H1 (cell line): ENCODE results near the gene MMP28. TPM values are rescaled to one million over a fixed set of nuclear protein-coding genes. Genes with fewer than 3 reads are reported as not detected.
A peak's percentile ranks its signal among the peaks of the same experiment; 100 is the strongest.

Experiments
- BCL11A ChIP-seq, 2 experiments: IDR thresholded peaks; one replicate each; pipeline ENCODE4 v1.6.1; 2011; ENCODE audit warnings: low read depth in 2 of 2, low read length in 2 of 2, mild to moderate bottlenecking in 2 of 2
- CREB1 ChIP-seq: IDR thresholded peaks from 2 replicates; pipeline ENCODE4 v1.6.1; 2012; ENCODE audit warnings: inconsistent platforms
- EP300 ChIP-seq, 2 experiments: IDR thresholded peaks; 1 replicate in 1 of 2; 2 replicates in 1 of 2; pipeline ENCODE4 v1.6.1; 2011 to 2012; ENCODE audit warnings: low read depth in 2 of 2, low read length in 2 of 2, mild to moderate bottlenecking in 2 of 2, borderline replicate concordance in 1 of 2, inconsistent platforms in 1 of 2, moderate library complexity in 1 of 2
- RAD21 ChIP-seq, 2 experiments: IDR thresholded peaks in 1 of 2; conservative IDR thresholded peaks in 1 of 2; 2 replicates each; pipeline ENCODE4 v1.6.1; 2011; ENCODE audit warnings: low read depth in 2 of 2, low read length in 2 of 2, improper control_type of control experiment in 1 of 2, inconsistent platforms in 1 of 2, mild to moderate bottlenecking in 1 of 2, moderate library complexity in 1 of 2
- SAP30 ChIP-seq: fragments of 300-600 bp; sonication (generic); IDR thresholded peaks from 2 replicates; pipeline ENCODE4 v1.7.1; 2012; ENCODE audit warnings: low read length, moderate library complexity, mild to moderate bottlenecking, inconsistent platforms; ENCODE audit not compliant: insufficient read depth, insufficient replicate concordance
- SRF ChIP-seq: IDR thresholded peaks from 2 replicates; pipeline ENCODE4 v1.6.1; 2011; ENCODE audit warnings: mild to moderate bottlenecking, low read depth, low read length, moderate library complexity
- YY1 ChIP-seq: IDR thresholded peaks from 2 replicates; pipeline ENCODE4 v1.6.1; 2011; ENCODE audit warnings: low read depth, mild to moderate bottlenecking, low read length
- ZNF274 ChIP-seq: IDR thresholded peaks from 2 replicates; pipeline ENCODE4 v1.7.0; 2012; ENCODE audit warnings: low read length, borderline replicate concordance; ENCODE audit errors: extremely low read depth
- polyA plus RNA-seq, 7 experiments: library from polyadenylated mRNA; depleted of rRNA in 3 of 7; stranded (reverse) in 5 of 7; unstranded in 2 of 7; fragments of >200 nt in 5 of 7; fragments of 200-250 nt in 2 of 7; gene quantifications; 1 replicate in 5 of 7; 2 replicates in 1 of 7; 4 replicates in 1 of 7; pipeline versions ENCODE4 v1.2.1 to v1.2.3, GENCODE V29; 2011 to 2013; ENCODE audit warnings: missing spikeins in 2 of 7, mixed read lengths in 2 of 7
- total RNA-seq: library from RNA; stranded (reverse); fragmentation: NEBNext Ultra II Directional; extraction: Animal tissue kit (Norgen Biotek cat#: 25700); gene quantifications from 2 replicates; pipeline ENCODE4 v1.2.1, GENCODE V29; 2021
- TF ChIP-seq, protein P1 (sequence below): fragments of 300-600 bp; sonication (generic); IDR thresholded peaks from 2 replicates; pipeline ENCODE4 v1.7.1; 2012; ENCODE audit warnings: low read length, moderate library complexity, mild to moderate bottlenecking, inconsistent platforms; ENCODE audit not compliant: insufficient replicate concordance

The MMP28 gene
- total and polyA plus RNA-seq, 2 of the 8 experiments (the other 6 are each of a cell fraction or from before 2014, with no cell fraction given), result not detected

DNA sequence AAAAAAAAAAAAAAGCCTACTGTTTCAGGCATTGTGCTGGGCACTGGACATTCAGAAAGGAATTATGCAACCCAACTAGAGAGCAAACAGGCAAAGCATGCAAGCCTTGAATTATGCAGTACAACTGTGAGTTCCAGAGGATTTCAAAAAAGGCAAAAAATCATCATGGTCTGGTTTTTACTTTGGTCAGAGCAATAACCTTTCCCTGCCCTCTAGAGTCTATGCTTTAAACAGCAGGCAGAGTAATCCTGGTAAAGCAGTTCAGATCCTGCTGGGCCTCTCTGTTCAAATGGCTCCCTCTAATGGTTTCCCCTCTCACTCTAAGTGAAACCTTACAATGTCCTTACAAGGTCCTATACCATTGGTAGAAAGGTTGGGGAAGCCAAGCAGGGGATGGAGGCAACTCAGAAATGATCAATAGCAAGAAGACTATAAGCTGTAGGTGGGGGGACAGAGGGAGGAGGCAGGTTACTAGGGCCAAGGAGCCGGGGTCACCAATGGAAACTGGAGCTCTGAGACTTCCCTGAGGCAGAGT is 9.3 kb upstream of the MMP28 start (continued):
- TF ChIP-seq, protein P1, sequence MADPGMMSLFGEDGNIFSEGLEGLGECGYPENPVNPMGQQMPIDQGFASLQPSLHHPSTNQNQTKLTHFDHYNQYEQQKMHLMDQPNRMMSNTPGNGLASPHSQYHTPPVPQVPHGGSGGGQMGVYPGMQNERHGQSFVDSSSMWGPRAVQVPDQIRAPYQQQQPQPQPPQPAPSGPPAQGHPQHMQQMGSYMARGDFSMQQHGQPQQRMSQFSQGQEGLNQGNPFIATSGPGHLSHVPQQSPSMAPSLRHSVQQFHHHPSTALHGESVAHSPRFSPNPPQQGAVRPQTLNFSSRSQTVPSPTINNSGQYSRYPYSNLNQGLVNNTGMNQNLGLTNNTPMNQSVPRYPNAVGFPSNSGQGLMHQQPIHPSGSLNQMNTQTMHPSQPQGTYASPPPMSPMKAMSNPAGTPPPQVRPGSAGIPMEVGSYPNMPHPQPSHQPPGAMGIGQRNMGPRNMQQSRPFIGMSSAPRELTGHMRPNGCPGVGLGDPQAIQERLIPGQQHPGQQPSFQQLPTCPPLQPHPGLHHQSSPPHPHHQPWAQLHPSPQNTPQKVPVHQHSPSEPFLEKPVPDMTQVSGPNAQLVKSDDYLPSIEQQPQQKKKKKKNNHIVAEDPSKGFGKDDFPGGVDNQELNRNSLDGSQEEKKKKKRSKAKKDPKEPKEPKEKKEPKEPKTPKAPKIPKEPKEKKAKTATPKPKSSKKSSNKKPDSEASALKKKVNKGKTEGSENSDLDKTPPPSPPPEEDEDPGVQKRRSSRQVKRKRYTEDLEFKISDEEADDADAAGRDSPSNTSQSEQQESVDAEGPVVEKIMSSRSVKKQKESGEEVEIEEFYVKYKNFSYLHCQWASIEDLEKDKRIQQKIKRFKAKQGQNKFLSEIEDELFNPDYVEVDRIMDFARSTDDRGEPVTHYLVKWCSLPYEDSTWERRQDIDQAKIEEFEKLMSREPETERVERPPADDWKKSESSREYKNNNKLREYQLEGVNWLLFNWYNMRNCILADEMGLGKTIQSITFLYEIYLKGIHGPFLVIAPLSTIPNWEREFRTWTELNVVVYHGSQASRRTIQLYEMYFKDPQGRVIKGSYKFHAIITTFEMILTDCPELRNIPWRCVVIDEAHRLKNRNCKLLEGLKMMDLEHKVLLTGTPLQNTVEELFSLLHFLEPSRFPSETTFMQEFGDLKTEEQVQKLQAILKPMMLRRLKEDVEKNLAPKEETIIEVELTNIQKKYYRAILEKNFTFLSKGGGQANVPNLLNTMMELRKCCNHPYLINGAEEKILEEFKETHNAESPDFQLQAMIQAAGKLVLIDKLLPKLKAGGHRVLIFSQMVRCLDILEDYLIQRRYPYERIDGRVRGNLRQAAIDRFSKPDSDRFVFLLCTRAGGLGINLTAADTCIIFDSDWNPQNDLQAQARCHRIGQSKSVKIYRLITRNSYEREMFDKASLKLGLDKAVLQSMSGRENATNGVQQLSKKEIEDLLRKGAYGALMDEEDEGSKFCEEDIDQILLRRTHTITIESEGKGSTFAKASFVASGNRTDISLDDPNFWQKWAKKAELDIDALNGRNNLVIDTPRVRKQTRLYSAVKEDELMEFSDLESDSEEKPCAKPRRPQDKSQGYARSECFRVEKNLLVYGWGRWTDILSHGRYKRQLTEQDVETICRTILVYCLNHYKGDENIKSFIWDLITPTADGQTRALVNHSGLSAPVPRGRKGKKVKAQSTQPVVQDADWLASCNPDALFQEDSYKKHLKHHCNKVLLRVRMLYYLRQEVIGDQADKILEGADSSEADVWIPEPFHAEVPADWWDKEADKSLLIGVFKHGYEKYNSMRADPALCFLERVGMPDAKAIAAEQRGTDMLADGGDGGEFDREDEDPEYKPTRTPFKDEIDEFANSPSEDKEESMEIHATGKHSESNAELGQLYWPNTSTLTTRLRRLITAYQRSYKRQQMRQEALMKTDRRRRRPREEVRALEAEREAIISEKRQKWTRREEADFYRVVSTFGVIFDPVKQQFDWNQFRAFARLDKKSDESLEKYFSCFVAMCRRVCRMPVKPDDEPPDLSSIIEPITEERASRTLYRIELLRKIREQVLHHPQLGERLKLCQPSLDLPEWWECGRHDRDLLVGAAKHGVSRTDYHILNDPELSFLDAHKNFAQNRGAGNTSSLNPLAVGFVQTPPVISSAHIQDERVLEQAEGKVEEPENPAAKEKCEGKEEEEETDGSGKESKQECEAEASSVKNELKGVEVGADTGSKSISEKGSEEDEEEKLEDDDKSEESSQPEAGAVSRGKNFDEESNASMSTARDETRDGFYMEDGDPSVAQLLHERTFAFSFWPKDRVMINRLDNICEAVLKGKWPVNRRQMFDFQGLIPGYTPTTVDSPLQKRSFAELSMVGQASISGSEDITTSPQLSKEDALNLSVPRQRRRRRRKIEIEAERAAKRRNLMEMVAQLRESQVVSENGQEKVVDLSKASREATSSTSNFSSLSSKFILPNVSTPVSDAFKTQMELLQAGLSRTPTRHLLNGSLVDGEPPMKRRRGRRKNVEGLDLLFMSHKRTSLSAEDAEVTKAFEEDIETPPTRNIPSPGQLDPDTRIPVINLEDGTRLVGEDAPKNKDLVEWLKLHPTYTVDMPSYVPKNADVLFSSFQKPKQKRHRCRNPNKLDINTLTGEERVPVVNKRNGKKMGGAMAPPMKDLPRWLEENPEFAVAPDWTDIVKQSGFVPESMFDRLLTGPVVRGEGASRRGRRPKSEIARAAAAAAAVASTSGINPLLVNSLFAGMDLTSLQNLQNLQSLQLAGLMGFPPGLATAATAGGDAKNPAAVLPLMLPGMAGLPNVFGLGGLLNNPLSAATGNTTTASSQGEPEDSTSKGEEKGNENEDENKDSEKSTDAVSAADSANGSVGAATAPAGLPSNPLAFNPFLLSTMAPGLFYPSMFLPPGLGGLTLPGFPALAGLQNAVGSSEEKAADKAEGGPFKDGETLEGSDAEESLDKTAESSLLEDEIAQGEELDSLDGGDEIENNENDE, result no peak
- TF ChIP-seq CREB1 (no peak), SRF (0 out of 2 replicates have a peak, but pooled peaks have one; percentile 29), ZNF274 (no peak), RAD21 (IDR thresholded peaks at IDR 0.05 in 1 of 2, conservative IDR thresholded peaks at IDR 0.05 in 1 of 2; ENCODE audit: low read depth in 2 of 2, low read length in 2 of 2) (peak; percentile 75 to 87), SAP30 (no peak), YY1 (peak; percentile 79), EP300 (IDR thresholded peaks at IDR 0.05; ENCODE audit: borderline replicate concordance in 1 of 2, low read depth in 2 of 2, low read length in 2 of 2) (0 out of 3 replicates have a peak, but pooled peaks of 1 of the 2 experiments have one; percentile 13), BCL11A (IDR thresholded peaks at IDR 0.05; ENCODE audit: low read depth in 2 of 2, low read length in 2 of 2) (no peak)
